Measurements from ENCODE around the gene HTR1A.

DNA sequence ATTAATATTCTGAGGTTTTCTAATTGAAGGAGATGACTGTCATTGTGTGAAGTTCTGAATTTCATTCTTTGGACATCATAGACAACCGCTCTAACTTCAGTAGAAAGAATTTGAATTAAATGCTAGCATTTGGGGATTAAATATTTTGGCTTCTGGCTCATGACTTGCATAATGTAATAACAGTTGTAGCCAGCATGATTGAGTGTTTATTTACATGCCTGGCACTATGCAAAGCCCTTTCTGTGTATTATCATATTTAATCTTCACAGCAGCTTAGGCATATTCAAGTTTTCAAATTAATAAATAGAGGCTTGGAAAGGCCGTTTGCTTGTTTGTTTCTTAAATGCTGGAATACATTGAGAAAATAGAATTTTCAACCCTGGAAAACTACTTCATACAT lies 19.6 kb upstream of the HTR1A start:
- TF ChIP-seq, protein P1, sequence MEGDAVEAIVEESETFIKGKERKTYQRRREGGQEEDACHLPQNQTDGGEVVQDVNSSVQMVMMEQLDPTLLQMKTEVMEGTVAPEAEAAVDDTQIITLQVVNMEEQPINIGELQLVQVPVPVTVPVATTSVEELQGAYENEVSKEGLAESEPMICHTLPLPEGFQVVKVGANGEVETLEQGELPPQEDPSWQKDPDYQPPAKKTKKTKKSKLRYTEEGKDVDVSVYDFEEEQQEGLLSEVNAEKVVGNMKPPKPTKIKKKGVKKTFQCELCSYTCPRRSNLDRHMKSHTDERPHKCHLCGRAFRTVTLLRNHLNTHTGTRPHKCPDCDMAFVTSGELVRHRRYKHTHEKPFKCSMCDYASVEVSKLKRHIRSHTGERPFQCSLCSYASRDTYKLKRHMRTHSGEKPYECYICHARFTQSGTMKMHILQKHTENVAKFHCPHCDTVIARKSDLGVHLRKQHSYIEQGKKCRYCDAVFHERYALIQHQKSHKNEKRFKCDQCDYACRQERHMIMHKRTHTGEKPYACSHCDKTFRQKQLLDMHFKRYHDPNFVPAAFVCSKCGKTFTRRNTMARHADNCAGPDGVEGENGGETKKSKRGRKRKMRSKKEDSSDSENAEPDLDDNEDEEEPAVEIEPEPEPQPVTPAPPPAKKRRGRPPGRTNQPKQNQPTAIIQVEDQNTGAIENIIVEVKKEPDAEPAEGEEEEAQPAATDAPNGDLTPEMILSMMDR (IDR thresholded peaks at IDR 0.05 in 8 of 11, conservative IDR thresholded peaks at IDR 0.05 in 3 of 11) = no peak
- TF ChIP-seq POLR2A (IDR thresholded peaks at IDR 0.05) = no peak

Measured in spleen (tissue), 7 donors.